KBM-7 (cell line): ENCODE measurements around the gene PFN3.
"Not testable (repeated sequence)": the region's sequence is repeated elsewhere in the genome, so short reads cannot be mapped to it uniquely, and the experiment has no call there.

ENCODE experiments used
- DNase-seq: peaks from one replicate; pipeline ENCODE4 v3.0.0-alpha.2; 2015
- in situ Hi-C: fragments of 300-500 bp; cut with MboI; formaldehyde crosslinking; loops from 2 replicates; pipeline ENCODE4 v1.14.3; 2020; ENCODE audit warnings: low sequenced_read_pairs, low pct_unique_long_range_greater_than_20kb, mixed read lengths

PFN3 gene

DNA sequence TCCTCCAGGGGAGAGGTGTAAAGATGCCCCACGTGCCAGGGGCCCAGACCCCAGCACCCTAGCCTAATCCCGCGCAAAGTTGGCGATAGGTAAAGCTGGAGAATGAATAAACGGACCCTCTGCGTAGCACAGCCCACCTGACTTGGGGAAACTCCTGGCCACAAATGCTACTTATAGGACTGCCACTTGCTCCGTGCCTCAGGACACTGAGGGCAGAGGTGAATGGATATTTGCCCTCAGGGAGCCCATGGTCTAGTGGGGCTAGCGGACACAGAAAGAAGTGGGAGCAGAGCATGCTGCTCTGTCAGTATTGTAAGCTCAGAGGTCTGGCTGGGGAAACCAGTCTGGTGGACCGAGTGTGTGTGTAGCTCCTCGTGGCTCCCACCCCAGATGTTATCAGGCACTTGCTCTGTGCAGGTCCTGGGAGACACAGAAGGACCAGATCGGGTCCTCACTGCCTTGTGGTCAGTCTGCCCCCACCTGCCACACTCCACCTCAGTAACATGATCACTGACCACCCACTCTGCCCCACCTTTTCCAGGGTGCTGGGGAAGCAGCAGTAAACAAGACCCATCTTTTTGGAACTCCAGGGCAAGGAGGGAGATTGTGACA, 26.9 kb upstream of the PFN3 start:
- in situ Hi-C loops = no loop called here
- peak; percentile 32 for DNase-seq

DNA sequence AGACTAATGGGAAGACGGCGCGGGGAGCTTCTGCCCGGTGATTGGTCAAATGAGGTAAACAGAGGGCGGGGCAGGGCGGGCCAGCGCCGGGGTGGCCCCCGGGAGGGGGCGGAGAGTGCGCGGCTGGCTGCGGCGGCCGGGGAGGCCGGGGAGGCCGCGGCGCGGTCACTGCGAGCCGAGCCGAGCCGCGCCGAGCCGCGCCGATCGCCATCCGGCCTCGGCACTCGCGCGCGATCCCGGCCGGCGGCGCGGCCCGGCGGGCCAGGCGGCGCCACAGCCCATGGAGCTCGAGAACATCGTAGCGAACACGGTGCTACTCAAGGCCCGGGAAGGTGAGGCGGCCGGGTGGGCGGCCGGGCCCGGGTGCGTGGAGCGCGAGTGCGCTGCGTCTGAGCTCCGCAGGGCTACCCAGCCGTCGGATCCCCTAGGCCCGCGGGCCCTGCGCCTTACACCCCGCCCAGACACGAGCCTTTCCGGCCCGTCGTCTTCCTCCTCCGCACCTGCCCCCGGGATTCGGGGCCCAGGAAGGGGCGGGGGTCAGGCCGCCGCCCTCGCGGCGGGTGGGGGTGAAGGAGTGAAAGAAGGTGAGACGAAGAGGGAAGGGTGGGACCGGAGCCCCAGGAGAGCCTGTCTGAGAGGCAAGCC, 26.2 kb upstream of the PFN3 start, which contains the start of gene GRK6:
Gene GRK6, plus strand, starts transcription at position 111 of the 645 bp plus-strand sequence. Its CDS starts 170 bp downstream, at position 281.
- DNase-seq = peak; percentile 28
- in situ Hi-C loops = no loop called here

DNA sequence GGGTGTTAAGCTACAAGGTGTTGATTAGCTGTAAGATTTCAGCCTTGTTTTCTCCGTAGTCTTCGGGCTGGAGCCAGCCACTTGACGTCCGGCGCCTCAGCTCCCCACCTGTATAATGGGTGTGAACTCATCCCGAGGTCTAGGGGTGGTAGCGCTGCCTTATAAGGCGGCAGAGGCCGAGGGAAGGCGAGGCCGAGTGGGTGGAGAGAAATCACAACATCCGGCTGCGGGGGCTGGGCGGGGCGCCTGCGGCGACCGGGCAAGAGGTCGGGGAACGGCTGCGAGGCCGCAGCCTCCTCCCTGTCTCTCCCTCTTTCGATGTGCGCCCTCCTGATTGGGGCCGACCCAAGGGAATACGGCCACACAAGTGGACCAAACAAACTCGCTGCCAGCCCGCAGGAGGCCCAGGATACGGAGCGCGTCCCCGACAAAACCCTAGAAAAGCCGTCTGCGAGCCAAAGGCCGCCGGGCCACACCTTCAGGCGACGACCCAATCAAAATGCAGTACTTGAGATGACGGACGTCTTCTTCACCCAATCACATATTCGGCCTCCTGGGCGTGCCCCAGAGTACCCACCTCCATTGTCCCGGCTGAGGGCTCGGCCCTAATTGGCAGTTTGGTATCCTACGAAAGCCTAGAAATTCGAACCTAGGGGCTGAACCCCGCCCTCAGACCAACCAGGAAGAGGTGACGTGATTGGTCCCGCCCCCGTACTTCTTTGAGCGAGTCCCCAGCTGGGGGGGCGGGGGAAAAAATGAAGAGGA, 25.5 kb upstream of the PFN3 start:
- DNase-seq = peak; percentile 100
- in situ Hi-C loops = no loop called here

DNA sequence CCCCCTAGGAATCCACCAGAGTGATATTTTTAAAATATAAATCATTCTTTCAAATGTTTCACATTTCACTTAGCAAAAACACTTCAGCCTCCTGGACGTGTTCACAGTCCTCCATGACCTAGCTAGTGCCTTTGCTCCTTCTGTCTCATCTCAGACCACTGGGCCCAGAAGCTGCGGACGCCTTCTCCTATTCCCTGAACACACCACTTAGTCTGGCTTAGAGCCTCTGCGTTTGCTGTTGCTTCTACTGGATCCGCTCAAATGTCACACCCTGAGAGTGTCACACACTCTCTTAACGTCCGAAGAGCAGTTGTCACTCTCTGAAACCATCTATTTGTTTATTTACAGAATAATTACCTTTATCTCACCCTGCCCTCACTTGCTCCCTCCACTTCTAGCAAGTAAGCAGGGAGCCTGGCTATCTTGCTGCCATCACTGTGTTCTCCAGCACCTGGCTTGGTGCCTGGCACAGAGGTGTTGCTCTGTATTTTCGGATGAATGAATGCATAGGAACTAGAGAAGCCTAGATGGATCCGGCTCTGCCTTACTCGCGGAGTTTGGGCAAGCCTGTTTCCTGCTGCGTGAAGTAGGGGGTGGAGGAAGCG, 24.8 kb upstream of the PFN3 start:
- DNase-seq = no peak
- in situ Hi-C loops = no loop called here

DNA sequence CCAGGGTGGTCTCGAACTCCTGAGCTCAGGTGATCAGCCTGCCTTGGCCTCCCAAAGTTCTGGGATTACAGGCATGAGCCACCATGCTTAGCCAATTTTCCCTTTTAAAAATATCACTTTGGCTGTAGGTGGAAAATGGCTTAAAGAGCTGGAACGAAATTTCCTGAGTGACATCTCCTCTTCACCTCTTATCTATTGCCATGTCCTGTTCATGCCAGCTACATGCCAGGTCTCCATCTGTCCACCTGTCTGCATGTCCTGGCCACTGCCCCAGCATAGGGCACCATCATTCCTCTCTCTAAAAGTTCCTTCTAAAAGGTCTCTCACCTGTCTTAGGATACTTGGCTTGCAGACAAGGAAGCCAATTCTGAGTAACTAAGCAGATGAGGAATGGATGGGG, 23.2 kb upstream of the PFN3 start:
- in situ Hi-C loops = no loop called here
- no peak for DNase-seq

DNA sequence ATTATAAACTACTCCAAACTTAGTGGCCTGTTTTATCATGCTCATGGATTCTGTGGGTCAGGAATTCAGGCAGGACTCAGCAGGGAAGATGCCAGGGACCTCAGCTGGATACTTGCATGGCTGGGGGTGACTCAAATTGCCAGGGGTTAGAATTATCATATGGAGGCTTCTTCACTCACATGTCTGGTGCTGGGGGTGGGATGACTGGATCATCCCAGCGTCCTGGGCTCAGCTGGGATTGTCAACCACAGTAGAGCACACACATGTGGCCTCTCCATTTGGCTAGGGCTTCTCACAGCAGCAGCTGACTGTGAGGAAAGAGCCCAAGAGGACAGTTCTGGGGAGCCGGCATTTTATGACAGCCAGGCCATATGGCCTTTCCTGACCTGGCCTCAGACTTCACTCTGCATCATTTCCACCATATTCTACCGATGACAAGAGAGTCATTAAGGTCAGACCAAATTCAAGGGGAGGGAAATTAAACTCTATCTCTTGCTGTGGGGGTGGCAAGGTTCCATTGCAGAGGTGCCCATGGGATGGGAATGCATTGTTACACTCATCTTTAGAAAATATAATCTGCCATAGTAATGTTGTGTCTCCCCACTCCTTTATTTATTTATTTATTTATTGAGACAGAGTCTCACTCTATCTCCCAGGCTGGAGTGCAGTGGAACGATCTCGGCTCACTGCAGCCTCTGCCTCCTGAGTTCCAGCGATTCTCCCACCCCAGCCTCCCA, 20.8 kb upstream of the PFN3 start:
- in situ Hi-C loops = no loop called here
- no peak for DNase-seq

DNA sequence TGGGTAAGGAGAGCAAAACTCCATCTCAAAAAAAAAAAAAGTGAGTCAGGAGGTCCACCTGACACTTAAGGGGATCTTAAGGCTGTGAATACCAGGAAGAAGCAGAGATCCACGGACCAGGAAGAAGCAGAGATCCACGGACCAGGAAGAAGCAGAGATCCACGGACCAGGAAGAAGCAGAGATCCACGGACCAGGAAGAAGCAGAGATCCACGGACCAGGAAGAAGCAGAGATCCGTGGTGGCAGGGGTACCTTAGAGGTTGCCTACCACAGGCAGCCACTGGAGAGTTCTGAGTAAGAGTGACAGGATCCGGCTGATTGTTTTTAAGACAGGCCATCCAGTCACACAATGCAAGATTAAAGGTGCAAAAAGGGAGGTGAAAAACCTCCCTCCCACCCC, 20.0 kb upstream of the PFN3 start:
- in situ Hi-C loops, DNase-seq: not testable (repeated sequence)

DNA sequence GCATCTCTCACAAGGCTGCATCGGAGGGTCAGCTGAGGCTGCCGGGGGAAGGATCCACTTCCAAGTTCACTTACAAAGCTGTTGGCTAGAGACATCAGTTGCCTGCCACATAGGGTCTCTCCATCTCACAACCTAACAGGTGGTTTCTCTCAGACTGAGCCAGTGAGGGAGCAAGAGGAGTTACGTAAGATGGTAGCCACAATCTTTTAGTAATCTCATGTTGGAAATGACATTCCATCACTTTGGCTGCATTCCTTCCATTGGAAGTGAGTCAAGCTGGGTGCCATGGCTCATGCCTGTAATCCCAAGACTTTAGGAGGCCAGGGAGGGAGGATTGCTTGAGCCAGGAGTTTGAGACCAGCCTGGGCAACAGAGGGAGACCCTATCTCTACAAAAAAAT, 18.6 kb upstream of the PFN3 start:
- in situ Hi-C loops = no loop called here
- DNase-seq = no peak

DNA sequence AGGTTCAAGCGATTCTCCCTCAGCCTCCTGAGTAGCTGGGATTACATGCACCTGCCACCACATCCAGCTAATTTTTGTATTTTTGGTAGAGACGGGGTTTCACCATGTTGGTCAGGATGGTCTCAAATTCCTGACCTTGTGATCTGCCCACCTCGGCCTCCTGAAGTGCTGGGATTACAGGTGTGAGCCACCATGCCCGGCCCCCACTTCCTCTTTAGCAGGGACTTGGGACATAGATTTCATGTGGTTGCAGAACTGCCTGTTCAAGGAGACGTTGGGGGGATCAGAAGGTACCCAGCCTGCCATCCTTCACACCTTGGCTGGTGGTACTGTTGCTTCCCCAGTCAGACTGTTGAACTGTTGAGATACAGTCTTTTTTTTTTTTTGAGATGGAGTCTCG, 16.6 kb upstream of the PFN3 start:
- in situ Hi-C loops = not testable (repeated sequence)

DNA sequence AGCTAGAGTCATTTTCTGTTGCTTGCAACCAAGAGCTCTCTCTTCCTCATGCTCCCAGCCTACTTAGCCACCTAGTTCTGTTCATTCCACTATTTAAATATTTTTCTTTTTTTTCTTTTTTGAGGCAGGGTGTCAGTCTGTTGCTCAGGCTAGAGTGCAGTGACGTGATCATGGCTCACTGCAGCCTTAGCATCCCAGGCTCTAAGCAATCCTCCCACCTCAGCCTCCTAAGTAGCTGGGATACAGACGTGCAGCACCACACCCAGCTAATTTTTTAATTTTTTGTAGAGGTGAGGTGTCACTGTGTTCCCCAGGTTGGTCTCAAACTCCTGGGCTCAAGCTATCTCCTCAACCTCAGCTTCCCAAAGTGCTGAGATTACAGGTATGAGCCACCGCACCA, 14.0 kb upstream of the PFN3 start:
- in situ Hi-C loops = no loop called here

More for the DNA sequence above, 16.6 kb upstream of the PFN3 start:
- not testable (repeated sequence) for DNase-seq

DNA sequence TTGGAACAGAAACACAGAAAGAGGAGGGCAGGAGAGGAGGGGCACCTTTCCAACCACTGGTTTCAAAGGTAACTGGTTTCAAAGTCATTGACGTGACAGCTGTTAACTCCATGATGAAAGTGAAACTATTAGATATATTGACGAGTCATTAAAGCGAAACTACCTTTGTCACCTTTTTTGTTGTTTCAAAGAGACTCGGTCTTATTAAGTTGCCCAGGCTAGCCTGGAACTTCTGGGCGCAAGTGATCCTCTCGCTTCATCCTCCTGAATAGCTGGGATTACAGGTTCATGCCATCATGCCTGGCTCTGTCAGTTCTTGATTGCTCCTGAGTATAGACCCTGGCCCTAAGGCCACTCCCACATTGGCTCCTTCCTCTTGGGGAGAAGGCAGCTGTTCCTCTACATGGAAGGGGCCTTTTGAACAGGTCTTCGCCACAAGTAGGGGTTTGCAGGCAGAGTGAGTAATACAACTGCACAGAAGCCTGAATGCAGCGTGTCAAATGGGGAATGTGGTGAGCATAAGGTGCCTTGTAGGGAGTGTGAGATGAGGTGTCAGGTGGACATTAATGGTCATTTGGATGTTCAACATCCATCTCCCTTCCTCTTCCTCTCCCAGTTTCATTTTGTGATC, 12.3 kb upstream of the PFN3 start:
- no peak for DNase-seq
- in situ Hi-C loops = no loop called here

More for the DNA sequence above, 14.0 kb upstream of the PFN3 start:
- no peak for DNase-seq

DNA sequence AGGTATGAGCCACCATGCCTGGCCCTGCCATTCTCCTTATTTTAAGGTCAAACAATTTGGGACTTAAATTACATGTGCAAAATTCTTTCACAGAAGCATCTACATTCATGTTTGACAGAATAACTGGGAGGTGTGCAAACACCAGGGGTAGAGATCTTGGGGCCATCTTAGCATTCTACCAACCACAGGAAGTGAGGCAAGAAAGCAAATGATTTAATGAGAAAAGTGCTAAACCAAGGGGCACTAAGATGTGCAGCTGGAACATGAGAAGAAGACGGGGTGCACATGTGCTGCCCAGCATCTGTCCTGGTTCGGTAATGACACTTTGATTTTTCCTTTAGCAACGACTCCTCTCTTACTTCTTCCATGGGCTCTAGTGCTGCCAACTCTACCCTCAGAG, 10.1 kb upstream of the PFN3 start:
- in situ Hi-C loops = no loop called here

DNA sequence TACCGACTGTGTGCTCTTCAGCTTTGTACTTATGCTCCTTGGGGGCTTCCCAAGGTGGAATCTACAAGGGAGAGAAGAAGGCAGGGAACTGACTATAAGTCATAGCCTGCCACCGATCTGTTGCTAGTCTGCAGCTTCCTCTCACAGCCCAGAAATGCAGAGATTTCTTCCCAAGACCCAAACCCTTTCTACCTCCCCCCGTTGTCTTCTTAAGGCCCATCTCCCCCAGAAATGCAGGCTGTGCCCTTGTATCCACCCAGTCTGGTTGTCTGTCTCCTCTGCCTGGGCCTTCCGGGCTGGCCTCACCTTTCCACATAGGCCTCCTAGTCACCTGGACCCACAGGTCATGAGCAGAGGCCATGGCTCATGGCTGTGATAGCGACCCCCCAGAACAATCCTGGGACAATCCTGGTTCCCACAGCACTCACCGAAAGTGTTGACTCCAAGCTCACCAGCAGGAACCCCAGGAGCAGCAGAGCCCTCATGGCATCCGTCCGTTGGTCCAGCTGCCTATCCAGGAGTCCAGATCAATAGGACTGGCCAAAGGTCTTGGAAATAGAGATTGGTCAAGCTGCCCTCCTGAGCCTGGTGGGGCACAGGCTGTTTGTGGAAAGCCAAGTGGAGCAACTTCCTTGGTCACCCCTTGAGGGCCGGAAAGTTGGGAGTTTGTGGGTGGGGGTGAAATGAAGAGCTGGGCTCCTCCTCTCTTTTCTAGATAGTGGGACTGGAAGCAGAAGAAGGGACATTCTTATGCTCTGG, 8.8 kb upstream of the PFN3 start, which contains the start of gene F12:
Gene F12, minus strand, starts transcription at position 522 of the 759 bp plus-strand sequence. Its CDS starts 37 bp downstream, at position 485.
- DNase-seq = no peak
- in situ Hi-C loops = no loop called here

More for the DNA sequence above, 10.1 kb upstream of the PFN3 start:
- no peak for DNase-seq

DNA sequence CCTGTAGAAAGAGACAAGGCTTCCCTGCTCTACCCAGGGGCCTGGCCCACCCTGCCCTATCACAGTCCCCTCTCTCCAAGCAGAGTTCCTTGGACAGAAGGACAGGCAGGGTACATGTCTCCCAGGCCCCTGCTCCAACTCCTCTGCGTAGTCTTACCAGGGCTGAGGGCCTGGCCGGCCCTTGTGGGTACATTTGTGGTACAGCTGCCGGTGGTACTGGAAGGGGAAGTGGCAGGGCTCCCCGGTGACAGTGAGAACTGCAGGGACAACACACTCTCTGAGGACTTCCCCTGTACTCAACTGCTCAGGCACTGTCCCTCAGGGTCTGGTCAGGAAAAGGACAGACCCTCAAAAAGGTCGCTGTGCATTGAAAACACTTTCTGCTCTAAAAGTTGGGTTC, 5.3 kb upstream of the PFN3 start:
- DNase-seq = peak; percentile 75
- in situ Hi-C loops = no loop called here

DNA sequence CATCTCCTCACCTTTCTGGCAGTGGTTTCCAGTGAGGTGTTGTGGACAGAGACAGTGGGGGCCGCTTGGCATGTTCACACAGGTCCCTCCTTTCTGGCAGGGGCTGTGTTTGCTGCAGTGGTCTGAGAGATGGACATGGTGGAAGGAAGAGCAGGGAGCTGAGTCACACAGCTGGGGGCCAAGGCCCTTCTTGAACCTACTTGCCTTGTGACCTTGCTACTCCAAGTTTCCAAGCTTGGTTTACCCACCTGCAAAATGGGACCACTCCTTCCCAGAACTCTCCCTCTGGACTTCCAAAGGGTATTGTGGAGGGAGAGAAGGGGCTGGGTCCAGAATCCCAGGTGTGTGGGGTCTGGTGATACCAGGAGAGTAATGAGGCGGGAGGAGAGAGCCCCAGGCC, 4.9 kb upstream of the PFN3 start:
- no peak for DNase-seq
- in situ Hi-C loops = no loop called here

DNA sequence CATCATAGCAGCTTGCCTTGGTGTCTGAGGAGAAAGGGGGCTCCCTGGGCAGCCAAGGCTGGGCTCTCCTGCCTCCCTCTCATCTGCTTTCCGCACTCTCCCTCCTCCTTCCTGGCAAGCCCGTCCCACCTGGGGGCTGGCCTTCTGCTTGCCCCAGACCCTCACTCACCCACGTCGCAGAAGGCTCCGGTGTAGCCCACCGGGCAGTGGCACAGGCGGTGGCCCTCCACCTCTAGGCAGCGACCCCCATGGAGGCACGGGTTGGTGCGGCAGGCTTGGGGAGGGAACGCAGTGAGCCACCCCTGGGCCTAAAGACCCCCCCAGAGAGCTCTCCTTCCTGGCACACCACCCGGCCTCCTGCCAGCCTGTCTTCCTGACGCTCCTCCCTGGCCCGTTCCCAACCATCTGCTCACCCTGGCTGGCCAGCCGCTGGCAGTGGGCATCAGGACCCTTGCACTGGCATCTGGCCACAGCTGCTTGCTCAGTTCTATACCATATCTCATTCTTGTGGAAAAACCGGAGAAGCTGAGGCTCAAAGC, 4.2 kb upstream of the PFN3 start:
- no peak for DNase-seq
- in situ Hi-C loops = no loop called here

DNA sequence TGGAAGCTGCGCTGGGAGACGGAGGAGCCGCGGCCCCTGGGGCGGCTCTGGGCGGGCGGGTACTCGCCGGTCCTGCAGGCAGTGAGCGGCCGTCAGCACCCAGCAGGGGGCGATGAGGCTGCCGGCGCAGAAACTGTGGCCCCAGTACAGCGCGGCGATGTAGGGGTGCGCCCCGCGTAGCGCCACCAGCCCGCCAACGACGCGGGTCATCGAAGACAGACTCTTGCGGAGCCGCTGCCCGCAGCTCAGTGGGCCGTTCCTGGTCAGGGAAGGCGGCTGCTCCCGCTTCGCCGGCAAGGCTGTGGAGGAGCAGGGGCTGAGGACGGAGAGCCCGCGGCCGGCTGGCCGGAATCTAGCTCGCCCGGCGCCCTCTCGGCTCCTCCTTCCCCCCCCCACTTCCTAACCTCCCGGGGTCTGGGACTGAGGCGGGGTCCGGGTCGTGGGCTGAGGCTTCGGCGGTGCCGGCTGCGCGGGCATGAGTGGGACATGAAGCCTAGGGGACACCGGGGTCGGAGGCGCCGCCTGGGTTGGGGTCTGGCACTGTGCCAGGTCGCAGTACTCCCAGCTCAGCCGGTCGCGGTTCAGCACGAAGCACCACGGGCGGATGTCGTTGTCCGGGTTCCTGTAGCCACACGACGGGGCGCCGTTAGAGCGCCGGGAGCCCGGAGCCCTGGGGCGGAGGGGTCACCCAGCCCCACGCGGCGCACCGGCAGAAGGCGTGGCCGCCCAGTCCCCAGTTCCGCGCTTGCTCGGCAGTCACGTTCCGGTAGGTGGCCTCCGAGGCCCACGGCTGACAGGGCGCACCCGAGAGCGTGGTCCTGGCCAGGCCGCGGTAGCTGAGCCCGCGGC, 3.6 kb upstream of the PFN3 start:
- in situ Hi-C loops = no loop called here
- DNase-seq = peak; percentile 86
